Heart left ventricle (tissue), 16 donors: Measurements from ENCODE around the gene TDRD7. TPM values are rescaled to one million over a fixed set of nuclear protein-coding genes. Genes with fewer than 3 reads are reported as not detected.

ENCODE experiments used
- ATAC-seq, 4 donors: fragments of 200-7000 bp; cut with Tn5 transposase; one replicate each; pipeline ENCODE4 v1.9.1; 2020 to 2022; ENCODE audit warnings: moderate library complexity in 4 of 4, mild to moderate bottlenecking in 3 of 4, moderate number of reproducible peaks in 1 of 4
- DNase-seq, 5 donors: peaks; one replicate each; pipeline ENCODE4 v3.0.0-alpha.2; 2020
- H3K27ac ChIP-seq, 12 donors: fragments of 200-600 bp; sonication (generic) in 4 of 12; one replicate each; pipeline versions ENCODE4 v1.5.0 to v1.8.0; 2016 to 2022; ENCODE audit warnings: mild to moderate bottlenecking in 2 of 12
- H3K27me3 ChIP-seq, 9 donors: fragments of 200-600 bp; sonication (generic) in 2 of 9; one replicate each; pipeline versions ENCODE4 v1.5.1 to v1.8.0; 2016 to 2022; ENCODE audit warnings: mild to moderate bottlenecking in 3 of 9
- H3K36me3 ChIP-seq, 9 donors: fragments of 200-600 bp; sonication (generic) in 2 of 9; one replicate each; pipeline versions ENCODE4 v1.5.0 to v1.8.0; 2018 to 2022; ENCODE audit warnings: mild to moderate bottlenecking in 2 of 9
- H3K4me1 ChIP-seq, 12 donors: fragments of 200-600 bp; sonication (generic) in 4 of 12; one replicate each; pipeline versions ENCODE4 v1.5.0 to v1.8.0; 2016 to 2022; ENCODE audit warnings: mild to moderate bottlenecking in 3 of 12
- H3K4me3 ChIP-seq, 12 donors: fragments of 200-600 bp; sonication (generic) in 4 of 12; one replicate each; pipeline versions ENCODE4 v1.5.0 to v1.8.0; 2017 to 2022; ENCODE audit warnings: mild to moderate bottlenecking in 9 of 12, moderate library complexity in 4 of 12
- H3K9me3 ChIP-seq, 12 donors: fragments of 200-600 bp; sonication (generic) in 4 of 12; one replicate each; pipeline versions ENCODE4 v1.5.0 to v1.8.0; 2016 to 2022; ENCODE audit warnings: mild to moderate bottlenecking in 1 of 12
- POLR2A ChIP-seq, 2 donors: fragments of 450-650 bp; IDR thresholded peaks; one replicate each; pipeline ENCODE4 v1.6.1; 2017; ENCODE audit warnings: antibody characterized with exemption in 2 of 2, mild to moderate bottlenecking in 2 of 2, moderate library complexity in 2 of 2
- WGBS, 4 donors: extraction: QIAGEN DNeasy Blood & Tissue Kit in 2 of 4; methylation state at CpG; one replicate each; pipeline versions ENCODE4 v1.1.5 to v1.1.7; 2013 to 2018; 5-methylcytosine and 5-hydroxymethylcytosine counted together
- intact Hi-C, 10 donors: fragments of 100-400 bp; cut with DNase I; formaldehyde crosslinking; loops; one replicate each; pipeline versions ENCODE4 v1.11.1 to v1.14.2; 2022
- polyA plus RNA-seq, 2 donors: library from polyadenylated mRNA; stranded (reverse); fragments of 200-250 nt; gene quantifications; one replicate each; pipeline ENCODE4 v1.2.3, GENCODE V29; 2013
- total RNA-seq, 9 donors: library from RNA; depleted of rRNA in 2 of 9; stranded (reverse); fragments of >200 nt in 2 of 9; fragmentation: NEBNext Ultra II Directional in 3 of 9; extraction: Animal tissue kit (Norgen Biotek cat#: 25700) in 3 of 9; gene quantifications; one replicate each; pipeline versions ENCODE4 v1.1.0 to v1.2.4, GENCODE V29; 2016 to 2023
- TF ChIP-seq, protein P1 (sequence below), 12 donors: fragments of 200-600 bp; sonication (generic) in 4 of 12; IDR thresholded peaks; one replicate each; pipeline versions ENCODE4 v1.5.0 to v1.8.0; 2018 to 2022; ENCODE audit warnings: antibody characterized with exemption in 12 of 12, mild to moderate bottlenecking in 5 of 12
- donor health status: ischemic (EF 13 %, LVEDD 7.1; RV severe dilation, severe dysfunction).
- donor health status: healthy with polysubstance abuse.
- donor health status: DM: no; HTN: yes; CAD: no.
- donor health status: DM: no; HTN: no; CAD: no.
- donor health status: ischemic (EF 25% LVEDD 6.9; RV normal size, moderate dysfunction).
- donor health status: ischemic (EF 25% LVEDD 5.7; RV mildly dilated, moderate dysfunction).
- donor health status: healthy.
- donor health status: DM: yes; HTN: yes; CAD: no.
- donor health status: ischemic (EF 35%, LVEDD 5.7; RV mildly dilated, moderate dysfunction).
- donor health status: nonischemic (EF 11% LVEDD 7.7; RV severe dilation, severe dysfunction).
- donor health status: DM: yes; HTN: yes; CAD: no.
- donor health status: PGD.
- donor health status: ischemic (EF 29% LVEDD 5.4; RV normal size, mild dysfunction).
- donor health status: nonischemic (EF 23%, LVEDD 6.1; RV moderate dilation, normal function).

The TDRD7 gene
- total and polyA plus RNA-seq, 11 donors, result 3.0 to 15.3 (median 8.9) TPM

DNA sequence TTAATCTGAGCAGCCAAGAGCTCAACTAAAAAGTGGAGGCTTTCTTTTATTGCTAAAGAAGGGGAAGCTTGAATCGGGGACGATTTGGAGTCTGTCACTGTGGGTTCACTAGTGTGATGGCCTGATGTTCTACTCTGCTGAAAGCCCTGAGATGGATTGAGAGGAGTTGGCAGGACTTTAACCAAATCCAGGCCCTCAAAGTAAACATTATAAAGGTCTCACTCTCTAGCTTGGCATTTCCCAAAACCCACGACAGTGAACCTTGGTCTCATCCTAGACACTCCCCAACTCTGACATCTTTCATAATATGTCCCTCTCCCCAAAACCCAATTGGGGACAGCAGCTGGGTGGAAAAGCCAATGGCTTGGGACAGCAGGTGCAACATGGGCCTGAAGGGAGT, 122.3 kb downstream of the TDRD7 start:
- 85 to 89% (median 87%) methylated on average over 3 of the region's 3 CpGs for WGBS, 4 donors
- H3K4me3 ChIP-seq, result no peak overlapping the region
- H3K4me1 ChIP-seq, result peaks cover 0 to 58% (median 26%) of the 10 kb centered on the region in 12 donors
- H3K27ac ChIP-seq, result no peak overlapping the region
- peaks cover 0 to 9% (median 0%) of the 10 kb centered on the region in 12 donors for H3K9me3 ChIP-seq
- TF ChIP-seq, protein P1, sequence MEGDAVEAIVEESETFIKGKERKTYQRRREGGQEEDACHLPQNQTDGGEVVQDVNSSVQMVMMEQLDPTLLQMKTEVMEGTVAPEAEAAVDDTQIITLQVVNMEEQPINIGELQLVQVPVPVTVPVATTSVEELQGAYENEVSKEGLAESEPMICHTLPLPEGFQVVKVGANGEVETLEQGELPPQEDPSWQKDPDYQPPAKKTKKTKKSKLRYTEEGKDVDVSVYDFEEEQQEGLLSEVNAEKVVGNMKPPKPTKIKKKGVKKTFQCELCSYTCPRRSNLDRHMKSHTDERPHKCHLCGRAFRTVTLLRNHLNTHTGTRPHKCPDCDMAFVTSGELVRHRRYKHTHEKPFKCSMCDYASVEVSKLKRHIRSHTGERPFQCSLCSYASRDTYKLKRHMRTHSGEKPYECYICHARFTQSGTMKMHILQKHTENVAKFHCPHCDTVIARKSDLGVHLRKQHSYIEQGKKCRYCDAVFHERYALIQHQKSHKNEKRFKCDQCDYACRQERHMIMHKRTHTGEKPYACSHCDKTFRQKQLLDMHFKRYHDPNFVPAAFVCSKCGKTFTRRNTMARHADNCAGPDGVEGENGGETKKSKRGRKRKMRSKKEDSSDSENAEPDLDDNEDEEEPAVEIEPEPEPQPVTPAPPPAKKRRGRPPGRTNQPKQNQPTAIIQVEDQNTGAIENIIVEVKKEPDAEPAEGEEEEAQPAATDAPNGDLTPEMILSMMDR (IDR thresholded peaks at IDR 0.05), result no peak
- no peak for TF ChIP-seq POLR2A (IDR thresholded peaks at IDR 0.05)
- peaks cover 0 to 34% (median 4%) of the 10 kb centered on the region in 9 donors for H3K36me3 ChIP-seq
- intact Hi-C loops, result no loop called here
- DNase-seq, result no peak
- no peak for ATAC-seq
- no peaks in the 10 kb centered on the region for H3K27me3 ChIP-seq

DNA sequence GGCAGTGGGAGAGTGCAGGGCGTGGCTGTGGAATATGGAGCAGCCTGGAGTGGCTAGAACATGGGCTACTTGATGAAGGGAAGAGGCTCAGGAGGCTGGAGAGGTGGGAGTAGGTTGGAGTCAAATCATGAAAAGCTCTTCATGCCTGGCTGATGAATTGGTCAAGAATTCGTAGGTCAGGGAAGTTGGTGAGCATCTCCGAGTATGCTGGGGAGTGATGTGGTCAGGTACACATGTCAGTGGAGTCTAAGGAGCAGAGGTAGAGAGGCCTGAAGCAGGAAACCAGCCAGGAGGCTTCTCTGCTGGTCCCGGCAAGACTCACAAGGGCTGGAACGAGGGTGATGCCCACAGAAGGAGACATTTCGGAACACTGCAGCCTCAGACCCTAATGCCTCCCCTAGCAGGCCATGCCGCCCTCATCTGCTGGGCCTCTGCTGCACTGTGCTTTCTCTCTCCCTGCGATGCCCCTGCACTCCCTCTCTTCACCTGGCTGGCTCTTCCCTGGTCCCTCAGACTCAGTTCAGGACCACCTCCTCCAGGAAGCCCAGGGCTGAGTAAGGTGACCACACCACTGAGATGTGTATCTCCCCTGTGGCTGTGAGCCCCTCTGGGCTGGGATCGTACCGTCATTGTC, 123.2 kb downstream of the TDRD7 start:
- DNase-seq (no peak), ATAC-seq (no peak)
- intact Hi-C loops, result loop anchor here in 2 of 10 donors (5.0 kb wide), 1 partner anchor 33 kb away; the partner anchor contains the start of gene TMOD1 (in 2 of the 2)
- Histone ChIP-seq H3K27ac (peak overlapping the region in 7 of 12 donors; percentile 22 to 80 (median 41)), H3K27me3 (no peaks in the 10 kb centered on the region), H3K4me1 (peaks cover 0 to 53% (median 23%) of the 10 kb centered on the region in 12 donors), H3K4me3 (no peak overlapping the region), H3K36me3 (peaks cover 0 to 39% (median 4%) of the 10 kb centered on the region in 9 donors), H3K9me3 (peaks cover 0 to 9% (median 0%) of the 10 kb centered on the region in 12 donors)
- TF ChIP-seq POLR2A (IDR thresholded peaks at IDR 0.05), result no peak
- TF ChIP-seq, protein P1 (IDR thresholded peaks at IDR 0.05), result no peak
- 89 to 92% (median 90%) methylated on average over 10 of the region's 10 CpGs for WGBS, 4 donors

GRCh38 chr9:97535771-97536170, 123.9 kb downstream of the TDRD7 start:
- intact Hi-C loops, result loop anchor here in 2 of 10 donors (5.0 kb wide), 1 partner anchor 33 kb away; the partner anchor contains the start of gene TMOD1 (in 2 of the 2)
- H3K9me3 ChIP-seq, result peaks cover 0 to 9% (median 0%) of the 10 kb centered on the region in 12 donors
- ATAC-seq, result peak in 3 of 4 donors; percentile 7 to 40 (median 25)
- H3K4me1 ChIP-seq, result peaks cover 0 to 56% (median 25%) of the 10 kb centered on the region in 12 donors
- H3K36me3 ChIP-seq, result peaks cover 0 to 39% (median 4%) of the 10 kb centered on the region in 9 donors
- WGBS, 4 donors, result 62 to 71% (median 65%) methylated on average over 5 of the region's 5 CpGs
- DNase-seq, result no peak
- H3K4me3 ChIP-seq, result no peak overlapping the region
- peak overlapping the region in 11 of 12 donors; percentile 31 to 80 (median 43) for H3K27ac ChIP-seq
- H3K27me3 ChIP-seq, result no peaks in the 10 kb centered on the region
- TF ChIP-seq POLR2A (IDR thresholded peaks at IDR 0.05), result no peak
- TF ChIP-seq, protein P1 (IDR thresholded peaks at IDR 0.05), result no peak

GRCh38 chr9:97536480-97536879, 124.6 kb downstream of the TDRD7 start:
- Histone ChIP-seq H3K36me3 (peaks cover 0 to 39% (median 4%) of the 10 kb centered on the region in 9 donors), H3K4me3 (no peak overlapping the region), H3K27me3 (no peaks in the 10 kb centered on the region), H3K9me3 (peaks cover 0 to 9% (median 0%) of the 10 kb centered on the region in 12 donors), H3K4me1 (peaks cover 0 to 53% (median 23%) of the 10 kb centered on the region in 12 donors), H3K27ac (peak overlapping the region in 11 of 12 donors; percentile 31 to 80 (median 43))
- ATAC-seq, result peak in 3 of 4 donors; percentile 12 to 35 (median 21)
- WGBS, 4 donors, result 44 to 54% (median 49%) methylated on average over 9 of the region's 9 CpGs
- TF ChIP-seq, protein P1 (IDR thresholded peaks at IDR 0.05), result no peak
- no peak for TF ChIP-seq POLR2A (IDR thresholded peaks at IDR 0.05)
- no peak for DNase-seq
- intact Hi-C loops, result loop anchor here in 2 of 10 donors (5.0 kb wide), 1 partner anchor 34 kb away; the partner anchor contains the start of gene TMOD1 (in 2 of the 2)
